Stimulated activated CD4-positive, alpha-beta T cell treated with anti-CD3 and anti-CD28 coated beads, Interleukin-1b, Interleukin-23, amount 100 ng/mL, for 48 hours (primary cell): ENCODE data around the gene RANBP1.
"Not testable (repeated sequence)": the region's sequence is repeated elsewhere in the genome, so short reads cannot be mapped to it uniquely, and the experiment has no call there.

Source experiments
- DNase-seq: peaks from one replicate; pipeline ENCODE4 v3.0.0-alpha.2; 2020

RANBP1 gene

GRCh38 chr22:20115691-20116375 is at the start of gene RANBP1:
TSS of gene RANBP1 (plus strand) at chr22:20116104. CDS start at chr22:20116185, 81 bp downstream.
- no peak for DNase-seq

GRCh38 chr22:20066617-20067383 is 49.1 kb upstream of the RANBP1 start:
- DNase-seq = no peak

- not testable (repeated sequence) for DNase-seq
Observed at GRCh38 chr22:20067384-20067682, 48.6 kb upstream of the RANBP1 start.

- DNase-seq = no peak
Observed at GRCh38 chr22:20068640-20069039, 47.3 kb upstream of the RANBP1 start.

- DNase-seq = no peak
Observed at GRCh38 chr22:20069331-20070042, 46.4 kb upstream of the RANBP1 start.

- no peak for DNase-seq
Observed at GRCh38 chr22:20071524-20071972, 44.4 kb upstream of the RANBP1 start.

- DNase-seq = no peak
Observed at GRCh38 chr22:20076627-20077172, 39.2 kb upstream of the RANBP1 start.

GRCh38 chr22:20079745-20080444 is 36.0 kb upstream of the RANBP1 start, which contains the start of gene DGCR8:
TSS of gene DGCR8 (plus strand) at chr22:20080241. CDS start at chr22:20085964, 5,723 bp downstream.
- DNase-seq = peak; percentile 52

- DNase-seq = peak; percentile 65
Observed at GRCh38 chr22:20080445-20080775, 35.5 kb upstream of the RANBP1 start.

- peak; percentile 18 for DNase-seq
Observed at GRCh38 chr22:20080776-20081654, 34.9 kb upstream of the RANBP1 start.

GRCh38 chr22:20083157-20083890 is 32.6 kb upstream of the RANBP1 start:
- no peak for DNase-seq

- DNase-seq = no peak
Observed at GRCh38 chr22:20083891-20084546, 31.9 kb upstream of the RANBP1 start.

- peak; percentile 19 for DNase-seq
Observed at GRCh38 chr22:20084547-20085413, 31.1 kb upstream of the RANBP1 start.

- no peak for DNase-seq
Observed at GRCh38 chr22:20085651-20086050, 30.3 kb upstream of the RANBP1 start.

- no peak for DNase-seq
Observed at GRCh38 chr22:20086101-20086599, 29.8 kb upstream of the RANBP1 start.

GRCh38 chr22:20086763-20087162 is 29.1 kb upstream of the RANBP1 start:
- no peak for DNase-seq

- no peak for DNase-seq
Observed at GRCh38 chr22:20087319-20088262, 28.3 kb upstream of the RANBP1 start.

- no peak for DNase-seq
Observed at GRCh38 chr22:20088263-20088648, 27.6 kb upstream of the RANBP1 start.
